HepG2 (cell line): ENCODE data around the gene GRIP2. TPM values are rescaled to one million over a fixed set of nuclear protein-coding genes. Genes with fewer than 3 reads are reported as not detected.

Experiments used
- ATAC-seq: fragments of 200-7000 bp; cut with Tn5 transposase; 3 replicates; pipeline ENCODE4 v1.9.1; 2020; ENCODE audit warnings: mild to moderate bottlenecking, moderate library complexity
- BruUV-seq: library from RNA; stranded (reverse); fragments of 400-500 nt; replicated peaks from 2 replicates; lab custom pipeline; 2021; lab: Mats Ljungman, UMichigan
- CTCF ChIA-PET: fragments of 300-600 bp; formaldehyde crosslinking; extraction: SDS; loops from one replicate; lab custom pipeline; 2021; ENCODE audit warnings: low total read pairs, inconsistent platforms, low intra/inter-chr PET ratio; lab: Yijun Ruan, JAX
- POLR2A ChIA-PET: fragments of 350-600 bp; sonication (Branson Sonifier 250); formaldehyde crosslinking; loops from one replicate; lab custom pipeline; 2020; ENCODE audit warnings: antibody characterized with exemption, inconsistent platforms; lab: Yijun Ruan, JAX
- DNase-seq: peaks from one replicate; pipeline ENCODE4 v3.0.0-alpha.2; 2015; ENCODE audit warnings: low spot score
- FAIRE-seq: peaks from 3 replicates; lab custom pipeline; 2011; peaks lifted over from hg19 to GRCh38; lab: Jason Lieb, UNC
- H2AFZ ChIP-seq: one replicate; pipeline ENCODE4 v1.6.1; 2011; ENCODE audit warnings: low read length, inconsistent platforms
- H3K27ac ChIP-seq: fragments of 300-600 bp; 3 replicates; pipeline ENCODE4 v1.8.0; 2011; ENCODE audit warnings: mixed run types, mild to moderate bottlenecking, mixed read lengths, low read length, inconsistent platforms; ENCODE audit not compliant: insufficient read depth; ENCODE audit errors: extremely low read length
- H3K27me3 ChIP-seq, 2 experiments: fragments of 200-600 bp in 1 of 2; 2 replicates in 1 of 2; 3 replicates in 1 of 2; pipeline versions ENCODE4 v1.6.0 to v1.8.0; 2011; ENCODE audit warnings: low read length in 2 of 2, mild to moderate bottlenecking in 2 of 2, moderate library complexity in 2 of 2, inconsistent platforms in 1 of 2; ENCODE audit not compliant: insufficient read depth in 2 of 2, control insufficient read depth in 1 of 2
- H3K36me3 ChIP-seq, 2 experiments: fragments of 200-600 bp in 1 of 2; replicated peaks in 1 of 2; 2 replicates in 1 of 2; 3 replicates in 1 of 2; pipeline versions ENCODE4 v1.5.1 to v1.8.0; 2011; ENCODE audit warnings: low read length in 2 of 2, inconsistent platforms in 1 of 2; ENCODE audit not compliant: insufficient read depth in 2 of 2, control insufficient read depth in 1 of 2
- H3K4me1 ChIP-seq: 2 replicates; pipeline ENCODE4 v1.5.1; 2012; ENCODE audit warnings: low read length, inconsistent platforms; ENCODE audit not compliant: insufficient read depth
- H3K4me2 ChIP-seq: 2 replicates; pipeline ENCODE4 v1.6.0; 2011; ENCODE audit warnings: low read depth, low read length, inconsistent platforms
- H3K4me3 ChIP-seq, 3 experiments: fragments of 200-600 bp in 1 of 3; sonication (generic), shearing (Covaris generic) in 1 of 3; replicated peaks in 1 of 3; 2 replicates each; pipeline ENCODE4 v1.5.1; 2011 to 2016; ENCODE audit warnings: low read length in 3 of 3, inconsistent platforms in 2 of 3, low read depth in 2 of 3, mild to moderate bottlenecking in 2 of 3, control low read depth in 1 of 3, mixed read lengths in 1 of 3; ENCODE audit not compliant: insufficient read depth in 1 of 3
- H3K79me2 ChIP-seq: one replicate; pipeline ENCODE4 v1.6.1; 2011; ENCODE audit warnings: low read length, inconsistent platforms; ENCODE audit not compliant: insufficient read depth
- H3K9ac ChIP-seq: 2 replicates; pipeline ENCODE4 v1.6.0; 2011; ENCODE audit warnings: mild to moderate bottlenecking, low read depth, low read length, inconsistent platforms; ENCODE audit not compliant: insufficient read depth
- H3K9me3 ChIP-seq: 2 replicates; pipeline ENCODE4 v1.5.1; 2012; ENCODE audit warnings: mild to moderate bottlenecking, low read length
- H4K20me1 ChIP-seq: 2 replicates; pipeline ENCODE4 v1.6.0; 2011; ENCODE audit warnings: inconsistent platforms, mild to moderate bottlenecking, low read length, moderate library complexity; ENCODE audit not compliant: insufficient read depth
- NFKBIZ ChIP-seq: IDR thresholded peaks from 2 replicates; pipeline ENCODE4 v1.6.1; 2018; ENCODE audit warnings: missing genetic modification reagents, missing compliant biosample characterization
- NFYB ChIP-seq: sonication (generic); formaldehyde crosslinking; IDR thresholded peaks from 2 replicates; pipeline ENCODE4 v1.4.0; 2020; ENCODE audit warnings: missing genetic modification reagents
- NFYC ChIP-seq: IDR thresholded peaks from 2 replicates; pipeline ENCODE4 v1.6.1; 2016; ENCODE audit warnings: missing genetic modification reagents, missing compliant biosample characterization
- PPARG ChIP-seq: conservative IDR thresholded peaks from 2 replicates; pipeline ENCODE4 v1.6.1; 2016; ENCODE audit warnings: missing biosample characterization, missing genetic modification reagents
- RAD51 ChIP-seq: fragments of 450-650 bp; IDR thresholded peaks from 2 replicates; pipeline ENCODE4 v1.6.1; 2016; ENCODE audit warnings: borderline replicate concordance
- SYNCRIP ChIP-seq: fragments of 200-400 bp; formaldehyde crosslinking; IDR thresholded peaks from 2 replicates; pipeline ENCODE4 v1.6.1; 2018; ENCODE audit warnings: mild to moderate bottlenecking, low read depth, low read length; ENCODE audit not compliant: insufficient read depth
- WGBS: methylation state at CpG from one replicate; pipeline ENCODE4 v1.1.6; 2017; ENCODE audit warnings: low lambda C conversion rate; 5-methylcytosine and 5-hydroxymethylcytosine counted together
- in situ Hi-C: cut with HindIII; loops from 2 replicates; pipeline ENCODE4 v1.10.0; 2017; ENCODE audit warnings: low pct_unique_long_range_greater_than_20kb; ENCODE audit not compliant: extremely low pct_ligation_motif_present
- intact Hi-C: fragments of 100-400 bp; cut with micrococcal nuclease; formaldehyde crosslinking; loops from one replicate; pipeline ENCODE4 v1.10.0; 2022; ENCODE audit not compliant: unreplicated experiment
- polyA plus RNA-seq, 8 experiments: library from polyadenylated mRNA; depleted of rRNA in 3 of 8; stranded (reverse) in 7 of 8; unstranded in 1 of 8; fragments of >200 nt; fragmentation: Illumina TruSeq in 4 of 8; extraction: Trizol in 4 of 8; gene quantifications; 2 replicates each; pipeline versions ENCODE4 v1.2.1 to v1.2.3, GENCODE V29; 2011 to 2016; ENCODE audit warnings: low read depth in 4 of 8, missing spikeins in 1 of 8, mixed read lengths in 1 of 8; ENCODE audit not compliant: insufficient read depth in 1 of 8
- total RNA-seq, 5 experiments: library from RNA; depleted of rRNA; stranded (reverse); fragments of >200 nt; fragmentation: Illumina TruSeq; extraction: Trizol; gene quantifications; 2 replicates each; pipeline ENCODE4 v1.2.3, GENCODE V29; 2016; ENCODE audit warnings: low read depth in 1 of 5
- TF ChIP-seq, protein P1 (sequence below), 2 experiments: sonication (generic) in 1 of 2; formaldehyde crosslinking in 1 of 2; IDR thresholded peaks; 2 replicates each; pipeline versions ENCODE4 v1.5.1 to v1.6.1; 2011 to 2020; ENCODE audit warnings: borderline replicate concordance in 1 of 2, low read depth in 1 of 2, low read length in 1 of 2, mild to moderate bottlenecking in 1 of 2, missing genetic modification reagents in 1 of 2, moderate library complexity in 1 of 2

Gene GRIP2
- total and polyA plus RNA-seq, 2 of the 13 experiments (the other 11 are each of a cell fraction or from before 2014, with no cell fraction given): 0.11 to 0.24 TPM

DNA sequence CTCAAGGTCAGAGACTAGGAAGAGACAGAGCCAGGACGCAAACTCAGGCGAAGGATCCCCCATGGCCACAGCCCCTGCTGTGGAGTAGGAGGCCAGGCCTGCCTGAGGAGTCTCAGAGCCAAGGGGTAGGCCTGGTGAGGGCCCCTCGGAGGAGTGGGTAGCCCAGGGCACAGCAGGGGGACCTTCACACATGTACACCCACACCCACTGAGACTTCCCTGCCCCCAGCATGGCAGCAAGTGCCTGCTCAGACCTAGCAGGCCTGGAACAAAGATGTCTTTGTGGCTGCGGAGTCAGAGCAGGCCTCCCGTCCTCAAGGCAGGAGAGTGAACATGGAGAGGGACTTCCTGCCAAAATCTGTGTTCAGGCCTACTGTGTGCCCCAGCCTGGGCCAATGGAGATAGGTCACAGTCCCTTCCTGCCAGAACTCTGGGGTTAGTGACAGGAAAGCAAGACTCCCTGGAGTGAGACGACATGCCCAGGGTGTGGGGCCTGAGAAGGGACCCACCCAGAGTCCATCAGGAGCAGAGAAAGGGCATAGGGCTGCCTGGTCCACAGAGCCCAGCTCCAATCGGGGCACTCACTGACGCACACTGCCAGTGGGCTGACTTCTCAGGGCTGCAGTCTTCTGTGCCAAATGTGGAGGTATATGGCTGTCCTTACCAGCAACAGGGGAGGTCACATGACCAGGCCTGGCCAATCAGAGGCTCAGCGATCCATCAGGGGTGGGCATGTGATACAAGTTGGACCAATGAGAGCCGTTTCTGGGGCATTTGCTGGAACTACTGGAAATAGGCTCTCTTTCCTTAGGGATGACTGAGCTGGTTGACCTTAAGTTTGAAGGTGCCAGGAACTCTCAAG lies 2.3 kb downstream of the GRIP2 start:
- DNase-seq (no peak), ATAC-seq (peak; percentile 27; the same call in 2 of the 3 replicates), FAIRE-seq (no peak)
- CTCF ChIA-PET: no interaction called here
- intact Hi-C loops (no loop called here), in situ Hi-C loops (no loop called here)
- H3K27ac ChIP-seq: no peak overlapping the region
- POLR2A ChIA-PET: no interaction called here
- no peaks in the 10 kb centered on the region for H3K4me1 ChIP-seq
- TF ChIP-seq NFYB (CRISPR knock-in tag) (peak; percentile 52; the same call in 1 of the 2 replicates), PPARG (CRISPR knock-in tag) (no peak), NFKBIZ (CRISPR knock-in tag) (no peak), SYNCRIP (no peak), NFYC (CRISPR knock-in tag) (peak; percentile 54; the same call in 1 of the 2 replicates), RAD51 (peak; percentile 42; the same call in 1 of the 2 replicates)
- TF ChIP-seq, protein P1, sequence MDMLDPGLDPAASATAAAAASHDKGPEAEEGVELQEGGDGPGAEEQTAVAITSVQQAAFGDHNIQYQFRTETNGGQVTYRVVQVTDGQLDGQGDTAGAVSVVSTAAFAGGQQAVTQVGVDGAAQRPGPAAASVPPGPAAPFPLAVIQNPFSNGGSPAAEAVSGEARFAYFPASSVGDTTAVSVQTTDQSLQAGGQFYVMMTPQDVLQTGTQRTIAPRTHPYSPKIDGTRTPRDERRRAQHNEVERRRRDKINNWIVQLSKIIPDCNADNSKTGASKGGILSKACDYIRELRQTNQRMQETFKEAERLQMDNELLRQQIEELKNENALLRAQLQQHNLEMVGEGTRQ (IDR thresholded peaks at IDR 0.05; ENCODE audit: low read depth, low read length): peak; percentile 55
- TF ChIP-seq, protein P1 (CRISPR knock-in tag; IDR thresholded peaks at IDR 0.05; ENCODE audit: borderline replicate concordance): peak; percentile 34; the same call in 1 of the 2 replicates
- BruUV-seq: no TSS peak
- no peak overlapping the region for H3K4me2 ChIP-seq
- H3K9me3 ChIP-seq: no peaks in the 10 kb centered on the region
- H3K27me3 ChIP-seq: peaks cover 6 to 28% of the 10 kb centered on the region in 2 experiments; a peak in 4 of 5 replicates
- WGBS: 44% methylated on average over 9 of the region's 10 CpGs
- H2AFZ ChIP-seq: no peak overlapping the region
- H3K4me3 ChIP-seq: no peak overlapping the region
- H4K20me1 ChIP-seq: no peaks in the 10 kb centered on the region
- no peaks in the 10 kb centered on the region for H3K36me3 ChIP-seq
- no peak overlapping the region for H3K9ac ChIP-seq
- H3K79me2 ChIP-seq: no peaks in the 10 kb centered on the region
